ENCODE results near the gene EP400.
"Not testable (repeated sequence)": the region's sequence is repeated elsewhere in the genome, so short reads cannot be mapped to it uniquely, and the experiment has no call there.

EP400 gene

DNA sequence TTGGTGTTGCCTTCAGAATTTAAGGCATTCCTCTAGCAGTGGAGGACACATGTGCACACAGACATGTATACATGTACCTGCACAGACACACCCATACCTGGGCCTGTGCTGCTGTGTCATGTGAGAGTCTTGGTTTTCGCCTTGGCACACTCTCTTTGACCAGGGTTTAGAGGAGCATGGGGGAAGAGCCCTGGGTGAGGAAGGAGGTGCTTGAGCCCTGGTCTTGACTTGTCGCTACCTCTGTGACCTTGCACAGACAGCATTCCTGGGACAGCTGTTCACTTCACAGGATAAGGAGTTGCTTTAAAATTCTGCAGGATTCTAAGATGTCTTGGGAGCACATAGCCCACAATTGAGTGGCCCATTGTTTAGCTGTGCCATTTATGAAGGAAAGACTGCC is 99.7 kb downstream of the EP400 start:
- DNase-seq = no peak

DNA sequence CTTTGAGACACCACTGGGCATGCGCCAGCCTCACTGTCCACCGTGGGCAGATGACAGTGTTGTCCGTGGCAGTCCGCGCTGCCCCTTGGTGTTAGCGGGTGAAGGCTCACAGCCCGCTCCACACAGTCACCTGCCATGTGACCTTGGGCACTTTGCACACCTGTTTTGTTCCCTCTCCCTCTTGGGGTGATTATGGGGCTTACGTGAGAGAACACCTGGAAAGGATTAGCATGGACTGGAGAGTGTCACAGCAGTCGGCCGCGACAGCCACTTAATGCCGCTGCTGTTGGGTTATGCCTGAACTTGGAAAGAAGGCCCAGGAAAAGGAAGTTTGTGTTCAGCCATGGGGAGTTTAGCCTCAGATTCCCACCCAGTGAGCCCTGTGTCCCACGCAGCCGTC is 100.1 kb downstream of the EP400 start:
- no peak for DNase-seq

DNA sequence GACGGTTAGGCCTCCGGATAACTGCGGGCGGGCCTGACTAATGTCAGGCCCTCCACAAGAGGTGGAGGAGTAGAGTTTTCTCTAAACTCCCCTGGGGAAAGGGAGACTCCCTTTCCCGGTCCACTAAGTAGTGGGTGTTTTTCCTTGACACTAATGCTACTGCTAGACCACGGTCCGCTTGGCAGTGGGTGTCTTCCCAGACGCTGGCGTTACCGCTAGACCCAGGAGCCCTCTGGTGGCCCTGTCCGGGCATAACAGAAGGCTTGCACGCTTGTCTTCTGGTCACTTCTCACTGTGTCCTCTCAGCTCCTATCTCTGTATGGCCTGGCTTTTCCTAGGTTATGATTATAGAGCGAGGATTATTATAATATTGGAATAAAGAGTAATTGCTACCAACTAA is 102.0 kb downstream of the EP400 start:
- DNase-seq = not testable (repeated sequence)

DNA sequence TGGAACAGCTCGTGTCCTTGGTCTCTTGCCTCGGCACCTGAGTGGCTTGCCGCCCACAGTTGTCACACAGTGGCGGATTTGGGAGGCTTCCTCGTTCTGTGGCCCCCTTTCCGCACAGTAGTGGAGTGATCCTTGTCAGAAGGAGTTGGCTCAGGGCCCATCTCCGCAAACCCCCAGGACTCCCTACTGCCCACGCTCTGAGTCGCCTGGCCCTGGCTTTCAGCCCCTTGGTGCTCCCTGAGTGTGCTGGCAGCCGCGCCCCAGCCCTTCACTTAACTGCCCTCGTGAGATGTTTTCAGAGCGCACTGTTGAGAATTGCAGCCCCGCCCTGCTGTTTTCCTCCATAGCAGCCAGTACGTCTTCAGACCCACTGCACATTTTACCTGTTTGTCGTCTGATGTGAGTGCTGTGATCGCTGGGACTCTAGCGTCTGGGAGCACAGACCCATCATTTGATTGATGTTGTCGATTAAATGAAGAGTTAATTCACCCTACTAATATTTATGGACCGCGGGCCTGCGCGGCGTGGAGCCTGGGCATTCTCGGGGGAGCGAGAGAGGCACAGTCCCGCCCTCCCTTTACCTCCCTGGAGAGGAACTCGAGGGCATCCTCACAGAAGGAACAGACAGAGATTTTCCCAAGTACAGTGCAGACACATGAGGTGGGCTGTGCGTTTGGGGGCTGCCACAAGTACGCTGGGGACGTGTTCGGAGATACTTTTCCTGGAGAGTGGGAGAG is 102.6 kb downstream of the EP400 start:
- DNase-seq = no peak

GRCh38 chr12:132053338-132054330 is 103.9 kb downstream of the EP400 start:
- DNase-seq = no peak

GRCh38 chr12:132054983-132055382 is 105.2 kb downstream of the EP400 start:
- no peak for DNase-seq

DNA sequence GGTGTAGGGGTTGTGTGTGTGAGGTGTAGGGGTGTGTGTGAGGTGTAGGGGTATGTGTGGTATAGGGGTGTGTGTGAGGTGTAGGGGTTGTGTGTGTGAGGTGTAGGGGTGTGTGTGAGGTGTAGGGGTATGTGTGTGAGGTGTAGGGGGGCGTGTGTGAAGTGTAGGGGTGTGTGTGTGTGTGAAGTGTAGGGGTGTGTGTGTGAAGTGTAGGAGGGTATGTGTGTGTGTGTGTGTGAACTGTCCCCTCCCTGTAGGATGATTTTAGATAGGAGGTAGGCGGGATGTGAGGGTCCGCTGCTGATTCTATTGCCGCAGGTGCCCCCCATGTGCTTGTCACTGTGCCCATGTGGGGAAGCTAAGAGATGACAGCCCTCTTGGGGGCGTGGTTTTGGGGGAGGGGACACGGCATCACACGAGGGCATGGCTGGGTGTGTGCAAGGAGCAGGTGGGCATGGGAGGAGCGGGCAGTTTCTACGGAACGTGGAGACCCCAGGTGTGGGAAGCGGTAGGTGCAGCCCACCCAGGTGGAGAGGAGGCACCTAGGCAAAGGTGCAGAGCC is 105.9 kb downstream of the EP400 start:
- DNase-seq = no peak

- DNase-seq = no peak
Observed at GRCh38 chr12:132056320-132056719, 106.6 kb downstream of the EP400 start.

GRCh38 chr12:132056951-132057350 is 107.2 kb downstream of the EP400 start:
- DNase-seq = no peak

DNA sequence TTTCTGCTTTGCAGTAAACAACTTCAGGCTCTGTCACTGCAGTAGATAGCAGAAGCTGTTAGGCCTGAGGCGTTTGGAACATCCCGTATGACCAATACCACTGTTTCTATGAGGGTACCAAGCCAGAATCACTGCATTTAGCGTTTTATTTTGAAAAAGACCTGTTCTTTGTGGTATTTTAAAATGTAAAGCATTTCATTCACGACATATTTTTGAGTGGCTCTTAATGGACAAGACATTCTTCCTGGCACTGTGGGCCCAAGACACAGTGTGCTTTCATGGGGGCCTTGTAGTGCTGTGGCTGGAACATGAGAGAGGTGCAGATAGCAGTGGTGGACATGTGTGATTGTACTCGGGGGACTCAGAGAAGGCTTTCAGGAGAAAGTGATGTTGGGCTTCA is 107.9 kb downstream of the EP400 start:
- DNase-seq = no peak

GRCh38 chr12:132061197-132061596 is 111.5 kb downstream of the EP400 start:
- DNase-seq = no peak

DNA sequence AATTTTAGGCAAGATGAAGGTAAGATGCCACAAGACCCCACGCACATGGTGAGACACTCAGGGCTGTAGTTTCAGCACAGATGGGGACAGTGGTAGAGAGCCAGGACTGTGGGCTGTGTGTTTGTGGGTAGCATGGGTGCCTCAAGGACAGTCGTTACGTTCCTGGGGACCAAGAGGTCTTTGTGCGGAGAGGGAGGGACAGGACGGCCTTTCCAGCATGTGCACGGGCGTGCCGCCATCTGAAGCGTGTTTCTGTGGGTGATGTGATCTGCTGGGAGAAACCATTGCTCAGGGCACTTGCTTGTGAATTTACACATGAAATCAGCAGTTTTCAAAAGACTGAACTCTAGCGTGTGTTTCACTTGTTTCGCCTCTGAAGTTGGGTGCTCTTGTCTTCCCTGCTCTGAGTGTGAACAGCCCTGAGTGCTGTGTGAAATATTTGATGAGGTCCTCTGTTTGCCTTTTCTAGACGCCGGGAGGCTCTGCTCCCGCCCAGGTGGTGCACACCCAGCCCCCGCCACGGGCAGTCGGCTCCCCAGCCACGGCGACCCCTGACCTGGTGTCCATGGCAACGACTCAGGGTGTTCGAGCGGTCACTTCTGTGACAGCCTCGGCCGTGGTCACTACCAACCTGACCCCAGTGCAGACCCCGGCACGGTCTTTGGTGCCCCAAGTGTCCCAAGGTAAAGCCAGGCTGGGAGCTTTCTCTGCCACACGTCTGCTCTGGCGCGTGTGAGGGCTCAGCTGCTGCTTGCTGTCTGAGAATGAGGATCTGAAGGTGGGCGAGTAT is 112.1 kb downstream of the EP400 start:
- no peak for DNase-seq

DNA sequence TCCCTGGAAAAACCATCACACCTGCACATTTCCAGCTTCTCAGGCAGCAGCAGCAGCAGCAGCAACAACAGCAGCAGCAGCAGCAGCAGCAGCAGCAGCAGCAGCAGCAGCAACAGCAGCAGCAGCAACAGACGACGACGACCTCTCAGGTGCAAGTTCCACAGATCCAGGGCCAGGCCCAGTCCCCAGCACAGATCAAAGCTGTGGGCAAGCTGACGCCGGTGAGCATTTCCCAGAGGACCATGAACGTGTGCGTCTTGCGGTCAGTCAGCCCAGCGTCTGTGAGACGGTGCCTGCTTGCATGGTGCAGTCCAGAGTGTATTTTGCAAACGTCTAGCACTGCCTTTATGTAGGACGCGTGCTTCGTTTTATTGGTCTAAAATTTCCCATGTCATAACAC is 112.7 kb downstream of the EP400 start:
- no peak for DNase-seq

- no peak for DNase-seq
Observed at GRCh38 chr12:132063491-132063890, 113.7 kb downstream of the EP400 start.

- no peak for DNase-seq
Observed at GRCh38 chr12:132064631-132065030, 114.9 kb downstream of the EP400 start.

- DNase-seq = no peak
Observed at GRCh38 chr12:132065203-132065602, 115.5 kb downstream of the EP400 start.

- no peak for DNase-seq
Observed at GRCh38 chr12:132065609-132066344, 116.0 kb downstream of the EP400 start.

- no peak for DNase-seq
Observed at GRCh38 chr12:132066345-132066685, 116.6 kb downstream of the EP400 start.

- DNase-seq = no peak
Observed at GRCh38 chr12:132066749-132067148, 117.0 kb downstream of the EP400 start.

DNA sequence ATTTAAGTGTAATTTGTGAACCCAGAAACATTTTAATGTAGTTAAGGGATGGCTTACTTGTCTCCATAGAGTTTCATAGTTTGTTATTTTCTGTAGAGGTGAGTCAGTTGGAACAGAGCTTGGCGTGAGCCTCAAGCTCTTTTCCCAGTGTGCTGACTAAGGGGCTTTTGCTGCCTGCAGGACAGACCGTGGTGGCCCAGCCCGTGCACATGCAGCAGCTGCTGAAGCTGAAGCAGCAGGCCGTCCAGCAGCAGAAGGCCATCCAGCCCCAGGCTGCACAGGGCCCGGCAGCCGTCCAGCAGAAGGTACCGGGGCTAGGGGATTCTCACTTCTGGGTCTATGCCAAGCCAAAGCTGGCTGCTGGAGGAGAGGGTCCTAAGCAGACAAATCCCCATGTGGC is 117.4 kb downstream of the EP400 start:
- DNase-seq = no peak

DNA sequence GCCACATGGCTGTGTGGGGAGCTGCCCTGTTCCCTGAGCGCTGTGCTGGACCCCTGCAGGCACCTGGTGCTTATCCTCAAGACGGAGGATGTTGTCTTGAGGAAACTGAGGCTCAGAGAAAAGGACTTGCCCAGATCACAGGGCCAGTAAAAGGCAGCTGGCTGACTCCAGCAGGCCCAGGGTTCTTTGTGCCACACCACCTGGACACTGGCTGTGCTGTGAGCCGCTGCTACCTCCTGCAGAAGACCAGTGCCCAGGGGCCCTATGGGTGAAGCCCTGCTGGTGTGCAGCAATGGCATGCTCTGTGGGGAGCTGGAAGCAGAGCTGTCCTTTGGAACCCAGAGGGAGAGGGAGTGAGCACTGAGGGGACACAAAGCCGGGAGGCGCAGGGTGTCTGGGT is 118.5 kb downstream of the EP400 start:
- DNase-seq = no peak

- no peak for DNase-seq
Observed at GRCh38 chr12:132069336-132069985, 119.7 kb downstream of the EP400 start.

Data from right hindlimb (tissue), 1 donor.